22Rv1 (cell line): Measurements from ENCODE around the gene ZC3H7B.

Experiments
- CTCF ChIP-seq: fragments of 450-650 bp; IDR thresholded peaks from 2 replicates; pipeline ENCODE4 v1.5.1; 2017; ENCODE audit warnings: mild to moderate bottlenecking
- ZFX ChIP-seq: fragments of 450-650 bp; IDR thresholded peaks from 2 replicates; pipeline ENCODE4 v1.6.1; 2017; ENCODE audit warnings: antibody characterized with exemption, borderline replicate concordance

DNA sequence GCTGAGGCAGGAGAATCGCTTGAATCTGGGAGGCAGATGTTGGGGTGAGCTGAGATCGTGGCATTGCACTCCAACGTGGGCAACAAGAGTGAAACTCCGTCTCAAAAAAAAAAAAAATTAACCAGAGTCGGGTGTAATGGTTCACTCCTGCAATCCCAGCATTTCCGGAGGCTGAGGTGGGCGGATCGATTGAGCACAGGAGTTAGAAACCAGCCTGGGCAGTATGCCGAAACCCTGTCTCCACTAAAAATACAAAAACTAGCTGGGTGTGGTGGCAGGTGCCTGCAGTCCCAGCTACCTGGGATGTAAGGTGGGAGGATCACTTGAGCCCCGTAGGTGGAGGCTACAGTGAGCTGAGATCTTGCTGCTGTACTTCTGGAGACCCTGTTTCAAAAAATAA, 16.9 kb upstream of the ZC3H7B start:
- no peak for TF ChIP-seq CTCF
- TF ChIP-seq ZFX, result no peak
